Chondrocyte (in vitro differentiated cells): Measurements from ENCODE around the gene KCNE2. TPM values are rescaled to one million over a fixed set of nuclear protein-coding genes. Genes with fewer than 3 reads are reported as not detected.

ENCODE experiments used
- DNase-seq: peaks from one replicate; pipeline ENCODE4 v3.0.0; 2021; ENCODE audit warnings: mixed read lengths, low spot score
- H3K27ac Mint-ChIP-seq: one replicate; pipeline ENCODE4 v1.8.0; 2021; ENCODE audit warnings: mild to moderate bottlenecking, moderate library complexity, mixed read lengths; ENCODE audit not compliant: unreplicated experiment
- H3K27me3 Mint-ChIP-seq: 2 replicates; pipeline ENCODE4 v1.8.0; 2021; ENCODE audit warnings: low read depth, mixed read lengths
- H3K36me3 Mint-ChIP-seq: 2 replicates; pipeline ENCODE4 v1.8.0; 2021; ENCODE audit warnings: low read depth, mixed read lengths
- H3K4me1 Mint-ChIP-seq: 2 replicates; pipeline ENCODE4 v1.8.0; 2021; ENCODE audit warnings: low read depth, mild to moderate bottlenecking, mixed read lengths
- H3K4me3 Mint-ChIP-seq: one replicate; pipeline ENCODE4 v1.8.0; 2021; ENCODE audit warnings: mild to moderate bottlenecking, moderate library complexity, mixed read lengths; ENCODE audit not compliant: unreplicated experiment
- H3K9me3 Mint-ChIP-seq: 2 replicates; pipeline ENCODE4 v1.8.0; 2021; ENCODE audit warnings: low read depth, mixed read lengths
- total RNA-seq: library from RNA; stranded (reverse); gene quantifications from 3 replicates; pipeline ENCODE4 v1.2.1, GENCODE V29; 2021
- TF ChIP-seq, protein P1 (sequence below): fragments of 200-600 bp; sonication (generic); IDR thresholded peaks from 2 replicates; pipeline ENCODE4 v1.5.0; 2021; ENCODE audit warnings: antibody characterized with exemption, mild to moderate bottlenecking, moderate library complexity

Gene KCNE2
- total RNA-seq, 1 donor from 2014 or later, result 0.35 TPM

DNA sequence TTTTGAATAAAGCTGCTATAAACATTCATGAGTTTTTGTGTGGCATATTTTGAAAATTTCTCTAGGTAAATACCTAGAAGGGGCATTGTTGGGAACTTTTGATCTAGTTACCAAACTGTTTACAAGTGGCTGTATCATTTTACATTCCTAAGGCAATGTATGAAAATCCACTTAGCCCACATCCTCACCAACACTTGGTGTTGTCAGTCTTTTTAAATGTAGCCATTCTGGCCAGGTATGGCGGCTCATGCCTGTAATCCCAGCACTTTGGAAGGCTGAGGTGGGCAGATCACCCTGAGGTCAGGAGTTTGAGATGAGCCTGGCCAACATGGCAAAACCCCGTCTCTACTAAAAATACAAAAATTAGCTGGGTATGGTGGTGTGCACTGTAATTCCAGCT is 5.9 kb upstream of the KCNE2 start:
- H3K4me3 Mint-ChIP-seq, result no peak overlapping the region
- no peaks in the 10 kb centered on the region for H3K27me3 Mint-ChIP-seq
- H3K9me3 Mint-ChIP-seq, result peaks cover 9% of the 10 kb centered on the region
- peaks cover 3% of the 10 kb centered on the region for H3K36me3 Mint-ChIP-seq
- TF ChIP-seq, protein P1, sequence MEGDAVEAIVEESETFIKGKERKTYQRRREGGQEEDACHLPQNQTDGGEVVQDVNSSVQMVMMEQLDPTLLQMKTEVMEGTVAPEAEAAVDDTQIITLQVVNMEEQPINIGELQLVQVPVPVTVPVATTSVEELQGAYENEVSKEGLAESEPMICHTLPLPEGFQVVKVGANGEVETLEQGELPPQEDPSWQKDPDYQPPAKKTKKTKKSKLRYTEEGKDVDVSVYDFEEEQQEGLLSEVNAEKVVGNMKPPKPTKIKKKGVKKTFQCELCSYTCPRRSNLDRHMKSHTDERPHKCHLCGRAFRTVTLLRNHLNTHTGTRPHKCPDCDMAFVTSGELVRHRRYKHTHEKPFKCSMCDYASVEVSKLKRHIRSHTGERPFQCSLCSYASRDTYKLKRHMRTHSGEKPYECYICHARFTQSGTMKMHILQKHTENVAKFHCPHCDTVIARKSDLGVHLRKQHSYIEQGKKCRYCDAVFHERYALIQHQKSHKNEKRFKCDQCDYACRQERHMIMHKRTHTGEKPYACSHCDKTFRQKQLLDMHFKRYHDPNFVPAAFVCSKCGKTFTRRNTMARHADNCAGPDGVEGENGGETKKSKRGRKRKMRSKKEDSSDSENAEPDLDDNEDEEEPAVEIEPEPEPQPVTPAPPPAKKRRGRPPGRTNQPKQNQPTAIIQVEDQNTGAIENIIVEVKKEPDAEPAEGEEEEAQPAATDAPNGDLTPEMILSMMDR, result no peak
- DNase-seq, result no peak
- H3K27ac Mint-ChIP-seq, result no peak overlapping the region
- peaks cover 4% of the 10 kb centered on the region for H3K4me1 Mint-ChIP-seq

DNA sequence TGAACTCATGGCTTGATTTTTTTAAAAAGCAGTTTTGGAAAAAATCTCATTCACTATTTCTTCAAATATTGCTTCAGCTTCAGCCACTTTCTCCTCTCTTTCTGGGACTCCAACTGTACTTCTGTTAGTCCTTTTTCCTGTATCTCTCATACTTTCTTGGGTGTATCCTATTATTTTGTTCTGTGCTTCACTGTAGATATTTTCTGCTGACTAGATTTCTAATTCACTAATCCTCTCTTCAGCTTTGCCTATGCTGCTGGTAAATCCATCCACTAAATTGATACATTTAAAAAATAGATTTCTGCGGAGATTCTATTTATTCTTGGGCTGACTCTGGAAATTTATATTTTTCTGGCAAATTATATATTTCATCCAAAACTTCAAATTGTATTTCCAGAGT is 4.9 kb upstream of the KCNE2 start:
- TF ChIP-seq, protein P1, result no peak
- Mint-ChIP-seq H3K36me3 (peaks cover 3% of the 10 kb centered on the region), H3K4me3 (no peak overlapping the region), H3K27me3 (no peaks in the 10 kb centered on the region), H3K9me3 (peaks cover 9% of the 10 kb centered on the region), H3K4me1 (peaks cover 4% of the 10 kb centered on the region), H3K27ac (no peak overlapping the region)
- DNase-seq, result no peak

DNA sequence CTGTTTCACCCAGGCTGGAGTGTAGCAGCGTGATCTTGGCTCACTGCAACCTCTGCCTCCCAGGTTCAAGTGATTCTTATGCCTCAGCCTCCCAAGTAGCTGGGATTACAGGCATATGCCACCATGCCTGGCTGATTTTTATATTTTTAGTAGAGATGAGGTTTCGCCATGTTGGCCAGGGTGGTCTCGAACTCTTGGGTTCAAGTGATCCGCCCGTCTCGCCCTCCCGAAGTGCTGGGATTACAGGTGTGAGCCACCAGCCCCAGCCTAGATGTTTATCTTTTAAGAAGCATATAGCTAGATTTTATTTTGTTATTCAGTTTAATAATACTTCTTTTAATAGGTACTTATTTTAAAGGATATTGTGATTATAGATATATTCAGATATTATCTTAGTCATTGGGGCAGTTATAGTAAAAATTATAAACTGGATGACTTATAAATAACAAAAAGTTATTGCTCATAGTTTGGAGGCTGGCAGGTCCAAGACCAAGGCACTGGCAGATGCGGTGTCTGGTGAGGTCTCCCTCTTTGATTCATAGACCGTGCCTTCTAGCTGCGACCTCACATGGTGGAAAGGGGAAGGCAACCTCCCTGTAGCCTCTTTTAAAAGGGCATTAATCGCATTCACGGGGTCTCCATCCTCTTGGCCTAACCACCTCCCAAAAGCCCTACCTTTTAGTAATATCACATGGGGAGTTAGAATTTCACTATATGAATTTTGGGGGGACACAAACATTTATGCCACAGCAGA is 3.1 kb upstream of the KCNE2 start:
- peaks cover 3% of the 10 kb centered on the region for H3K36me3 Mint-ChIP-seq
- DNase-seq, result no peak
- H3K4me3 Mint-ChIP-seq, result no peak overlapping the region
- peaks cover 4% of the 10 kb centered on the region for H3K4me1 Mint-ChIP-seq
- TF ChIP-seq, protein P1, result no peak
- no peaks in the 10 kb centered on the region for H3K27me3 Mint-ChIP-seq
- peaks cover 7% of the 10 kb centered on the region for H3K9me3 Mint-ChIP-seq
- H3K27ac Mint-ChIP-seq, result no peak overlapping the region

DNA sequence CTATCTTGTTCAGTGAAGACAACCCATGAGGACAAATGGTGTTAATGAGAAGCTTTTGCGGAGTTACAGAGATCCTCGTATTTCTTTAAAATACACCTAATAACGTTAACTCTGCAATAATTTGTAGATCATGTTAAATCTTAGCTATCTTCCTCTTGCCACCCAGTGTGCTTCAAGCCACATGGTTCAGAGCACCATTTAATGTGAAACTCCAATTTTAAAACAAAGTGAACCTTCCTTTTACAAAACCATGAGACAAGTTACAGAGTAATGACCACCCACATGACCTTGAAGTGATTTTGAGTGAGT is 1.7 kb upstream of the KCNE2 start:
- no peak for DNase-seq
- Mint-ChIP-seq H3K36me3 (peaks cover 3% of the 10 kb centered on the region), H3K4me1 (peaks cover 4% of the 10 kb centered on the region), H3K27ac (no peak overlapping the region), H3K9me3 (peaks cover 7% of the 10 kb centered on the region), H3K4me3 (no peak overlapping the region), H3K27me3 (no peaks in the 10 kb centered on the region)
- TF ChIP-seq, protein P1, result peak; percentile 8

DNA sequence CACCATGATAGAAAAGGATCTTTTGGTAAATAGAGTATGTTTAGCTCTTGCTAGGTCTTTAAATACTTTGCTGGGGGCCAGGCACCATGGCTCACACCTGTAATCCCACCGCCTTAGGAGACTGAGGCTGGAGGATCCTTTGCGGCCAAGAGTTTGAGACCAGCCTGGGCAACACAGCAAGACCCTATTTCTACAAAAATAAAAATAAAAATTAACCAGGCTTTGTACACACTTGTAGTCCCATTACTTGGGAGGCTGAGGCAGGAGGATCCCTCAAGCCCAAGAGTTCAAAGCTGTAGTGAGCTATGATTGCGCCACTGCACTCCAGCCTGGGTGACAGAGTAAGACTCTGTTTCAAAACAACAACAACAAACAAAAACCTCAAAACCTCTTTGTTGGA is 1.1 kb upstream of the KCNE2 start:
- H3K4me3 Mint-ChIP-seq, result no peak overlapping the region
- peaks cover 8% of the 10 kb centered on the region for H3K4me1 Mint-ChIP-seq
- peaks cover 3% of the 10 kb centered on the region for H3K36me3 Mint-ChIP-seq
- TF ChIP-seq, protein P1, result no peak
- peaks cover 7% of the 10 kb centered on the region for H3K9me3 Mint-ChIP-seq
- H3K27me3 Mint-ChIP-seq, result no peaks in the 10 kb centered on the region
- no peak for DNase-seq
- H3K27ac Mint-ChIP-seq, result no peak overlapping the region
